Ascending aorta (tissue), 2 donors: ENCODE measurements around the gene CSF2RB. TPM values are rescaled to one million over a fixed set of nuclear protein-coding genes. Genes with fewer than 3 reads are reported as not detected.

ENCODE experiments used
- DNase-seq, 2 donors: peaks; one replicate each; pipeline ENCODE4 v3.0.0-alpha.2; 2019; ENCODE audit warnings: low spot score in 2 of 2
- H3K27ac ChIP-seq, 2 donors: fragments of 200-600 bp; sonication (generic); one replicate each; pipeline ENCODE4 v1.5.1; 2016 to 2017; ENCODE audit warnings: mild to moderate bottlenecking in 1 of 2
- H3K27me3 ChIP-seq: fragments of 200-600 bp; sonication (generic); one replicate; pipeline ENCODE4 v1.5.1; 2017
- H3K36me3 ChIP-seq, 2 donors: fragments of 200-600 bp; sonication (generic); one replicate each; pipeline ENCODE4 v1.5.1; 2016
- H3K4me1 ChIP-seq, 2 donors: fragments of 200-600 bp; sonication (generic); one replicate each; pipeline ENCODE4 v1.5.1; 2016 to 2017; ENCODE audit warnings: mild to moderate bottlenecking in 1 of 2
- H3K4me3 ChIP-seq, 2 donors: fragments of 200-600 bp; sonication (generic); one replicate each; pipeline ENCODE4 v1.5.1; 2016 to 2017; ENCODE audit warnings: mild to moderate bottlenecking in 1 of 2
- H3K9me3 ChIP-seq, 2 donors: fragments of 200-600 bp; sonication (generic); one replicate each; pipeline ENCODE4 v1.5.1; 2016
- intact Hi-C: fragments of 100-400 bp; cut with DNase I; formaldehyde crosslinking; loops from one replicate; pipeline ENCODE4 v1.15.1; 2023
- total RNA-seq: library from RNA; depleted of rRNA; stranded (reverse); fragments of >200 nt; gene quantifications from one replicate; pipeline ENCODE4 v1.1.0, GENCODE V29; 2016
- TF ChIP-seq, protein P1 (sequence below), 3 experiments: fragments of 200-600 bp in 2 of 3; fragments of 450-650 bp in 1 of 3; sonication (generic) in 2 of 3; IDR thresholded peaks; one replicate each; pipeline ENCODE4 v1.5.1; 2016 to 2019; ENCODE audit warnings: antibody characterized with exemption in 3 of 3, mild to moderate bottlenecking in 1 of 3, moderate library complexity in 1 of 3

CSF2RB gene
- total RNA-seq, 1 donor from 2014 or later: 6.0 TPM

DNA sequence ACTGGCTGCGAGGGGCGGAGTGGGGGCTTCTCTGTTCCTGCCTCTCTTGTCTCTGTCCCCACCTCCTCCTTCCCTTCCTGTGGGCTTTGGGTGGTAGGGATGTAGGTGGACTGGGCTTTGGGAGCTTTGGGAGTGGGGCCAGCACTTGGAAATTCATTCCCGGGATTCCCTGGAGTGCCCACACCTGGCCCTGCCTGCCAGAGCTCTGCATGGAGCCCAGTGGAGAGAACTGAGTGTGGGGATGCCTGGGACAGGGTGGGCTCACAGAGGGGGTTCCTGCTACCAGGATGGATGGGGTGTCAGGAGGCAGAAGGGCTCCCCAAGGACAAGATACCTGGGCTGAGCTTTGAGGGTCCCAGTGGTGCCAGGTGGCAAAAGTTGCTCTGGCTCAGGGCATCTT, 22.3 kb downstream of the CSF2RB start:
- H3K9me3 ChIP-seq: no peaks in the 10 kb centered on the region
- H3K4me1 ChIP-seq: no peaks in the 10 kb centered on the region
- no peak for DNase-seq
- TF ChIP-seq, protein P1, sequence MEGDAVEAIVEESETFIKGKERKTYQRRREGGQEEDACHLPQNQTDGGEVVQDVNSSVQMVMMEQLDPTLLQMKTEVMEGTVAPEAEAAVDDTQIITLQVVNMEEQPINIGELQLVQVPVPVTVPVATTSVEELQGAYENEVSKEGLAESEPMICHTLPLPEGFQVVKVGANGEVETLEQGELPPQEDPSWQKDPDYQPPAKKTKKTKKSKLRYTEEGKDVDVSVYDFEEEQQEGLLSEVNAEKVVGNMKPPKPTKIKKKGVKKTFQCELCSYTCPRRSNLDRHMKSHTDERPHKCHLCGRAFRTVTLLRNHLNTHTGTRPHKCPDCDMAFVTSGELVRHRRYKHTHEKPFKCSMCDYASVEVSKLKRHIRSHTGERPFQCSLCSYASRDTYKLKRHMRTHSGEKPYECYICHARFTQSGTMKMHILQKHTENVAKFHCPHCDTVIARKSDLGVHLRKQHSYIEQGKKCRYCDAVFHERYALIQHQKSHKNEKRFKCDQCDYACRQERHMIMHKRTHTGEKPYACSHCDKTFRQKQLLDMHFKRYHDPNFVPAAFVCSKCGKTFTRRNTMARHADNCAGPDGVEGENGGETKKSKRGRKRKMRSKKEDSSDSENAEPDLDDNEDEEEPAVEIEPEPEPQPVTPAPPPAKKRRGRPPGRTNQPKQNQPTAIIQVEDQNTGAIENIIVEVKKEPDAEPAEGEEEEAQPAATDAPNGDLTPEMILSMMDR (IDR thresholded peaks at IDR 0.05): no peak
- H3K36me3 ChIP-seq: no peaks in the 10 kb centered on the region
- no peak overlapping the region for H3K27ac ChIP-seq
- no peaks in the 10 kb centered on the region for H3K27me3 ChIP-seq
- H3K4me3 ChIP-seq: no peak overlapping the region
- intact Hi-C loops: no loop called here

DNA sequence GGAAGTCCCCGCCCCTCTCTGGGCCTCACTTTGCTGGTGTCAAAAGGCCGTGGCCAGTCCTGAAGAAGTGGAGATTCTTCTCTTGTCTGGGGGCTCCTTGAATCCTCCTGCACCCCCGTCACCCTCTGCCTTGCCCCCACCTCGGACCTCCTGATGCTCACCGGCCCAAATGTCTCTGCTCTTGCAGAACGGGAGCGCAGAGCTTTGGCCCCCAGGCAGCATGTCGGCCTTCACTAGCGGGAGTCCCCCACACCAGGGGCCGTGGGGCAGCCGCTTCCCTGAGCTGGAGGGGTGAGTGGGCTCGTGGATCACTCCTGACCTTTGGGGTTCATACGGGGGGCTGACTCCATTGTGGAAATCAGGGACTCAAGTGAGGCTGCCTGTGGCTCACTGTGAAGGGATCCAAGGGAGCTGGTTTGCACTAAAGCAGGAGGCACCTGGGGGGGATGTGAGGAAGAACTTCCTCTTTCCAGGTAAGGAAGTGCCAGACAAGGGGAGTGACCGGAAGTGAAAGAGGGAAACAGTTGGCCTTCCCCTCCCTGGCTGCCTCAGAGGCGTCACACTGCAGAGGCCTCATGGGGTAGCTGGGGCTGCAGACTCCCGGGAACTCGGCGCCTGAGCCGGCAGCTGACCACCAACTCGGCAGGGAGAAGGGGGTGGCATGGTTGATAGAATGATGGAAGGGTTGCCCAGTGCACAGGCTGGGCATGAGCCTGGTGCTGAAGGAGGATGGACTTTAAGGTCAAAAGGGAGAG, 23.1 kb downstream of the CSF2RB start:
- Histone ChIP-seq H3K36me3 (no peaks in the 10 kb centered on the region), H3K4me1 (no peaks in the 10 kb centered on the region), H3K9me3 (no peaks in the 10 kb centered on the region), H3K27me3 (no peaks in the 10 kb centered on the region), H3K27ac (no peak overlapping the region), H3K4me3 (no peak overlapping the region)
- intact Hi-C loops: no loop called here
- DNase-seq: no peak
- TF ChIP-seq, protein P1 (IDR thresholded peaks at IDR 0.05): no peak

DNA sequence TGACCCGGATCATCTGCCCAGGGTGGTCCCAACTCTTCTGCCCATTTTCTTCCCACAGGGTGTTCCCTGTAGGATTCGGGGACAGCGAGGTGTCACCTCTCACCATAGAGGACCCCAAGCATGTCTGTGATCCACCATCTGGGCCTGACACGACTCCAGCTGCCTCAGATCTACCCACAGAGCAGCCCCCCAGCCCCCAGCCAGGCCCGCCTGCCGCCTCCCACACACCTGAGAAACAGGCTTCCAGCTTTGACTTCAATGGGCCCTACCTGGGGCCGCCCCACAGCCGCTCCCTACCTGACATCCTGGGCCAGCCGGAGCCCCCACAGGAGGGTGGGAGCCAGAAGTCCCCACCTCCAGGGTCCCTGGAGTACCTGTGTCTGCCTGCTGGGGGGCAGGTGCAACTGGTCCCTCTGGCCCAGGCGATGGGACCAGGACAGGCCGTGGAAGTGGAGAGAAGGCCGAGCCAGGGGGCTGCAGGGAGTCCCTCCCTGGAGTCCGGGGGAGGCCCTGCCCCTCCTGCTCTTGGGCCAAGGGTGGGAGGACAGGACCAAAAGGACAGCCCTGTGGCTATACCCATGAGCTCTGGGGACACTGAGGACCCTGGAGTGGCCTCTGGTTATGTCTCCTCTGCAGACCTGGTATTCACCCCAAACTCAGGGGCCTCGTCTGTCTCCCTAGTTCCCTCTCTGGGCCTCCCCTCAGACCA, 24.0 kb downstream of the CSF2RB start:
- no peaks in the 10 kb centered on the region for H3K27me3 ChIP-seq
- intact Hi-C loops: no loop called here
- no peak for DNase-seq
- H3K36me3 ChIP-seq: no peaks in the 10 kb centered on the region
- H3K4me1 ChIP-seq: no peaks in the 10 kb centered on the region
- H3K27ac ChIP-seq: no peak overlapping the region
- no peaks in the 10 kb centered on the region for H3K9me3 ChIP-seq
- TF ChIP-seq, protein P1 (IDR thresholded peaks at IDR 0.05): no peak
- no peak overlapping the region for H3K4me3 ChIP-seq

DNA sequence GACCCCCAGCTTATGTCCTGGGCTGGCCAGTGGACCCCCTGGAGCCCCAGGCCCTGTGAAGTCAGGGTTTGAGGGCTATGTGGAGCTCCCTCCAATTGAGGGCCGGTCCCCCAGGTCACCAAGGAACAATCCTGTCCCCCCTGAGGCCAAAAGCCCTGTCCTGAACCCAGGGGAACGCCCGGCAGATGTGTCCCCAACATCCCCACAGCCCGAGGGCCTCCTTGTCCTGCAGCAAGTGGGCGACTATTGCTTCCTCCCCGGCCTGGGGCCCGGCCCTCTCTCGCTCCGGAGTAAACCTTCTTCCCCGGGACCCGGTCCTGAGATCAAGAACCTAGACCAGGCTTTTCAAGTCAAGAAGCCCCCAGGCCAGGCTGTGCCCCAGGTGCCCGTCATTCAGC, 24.6 kb downstream of the CSF2RB start:
- H3K9me3 ChIP-seq: no peaks in the 10 kb centered on the region
- no peaks in the 10 kb centered on the region for H3K27me3 ChIP-seq
- TF ChIP-seq, protein P1 (IDR thresholded peaks at IDR 0.05): no peak
- H3K4me3 ChIP-seq: no peak overlapping the region
- DNase-seq: no peak
- H3K4me1 ChIP-seq: no peaks in the 10 kb centered on the region
- H3K27ac ChIP-seq: no peak overlapping the region
- no peaks in the 10 kb centered on the region for H3K36me3 ChIP-seq
- intact Hi-C loops: no loop called here

DNA sequence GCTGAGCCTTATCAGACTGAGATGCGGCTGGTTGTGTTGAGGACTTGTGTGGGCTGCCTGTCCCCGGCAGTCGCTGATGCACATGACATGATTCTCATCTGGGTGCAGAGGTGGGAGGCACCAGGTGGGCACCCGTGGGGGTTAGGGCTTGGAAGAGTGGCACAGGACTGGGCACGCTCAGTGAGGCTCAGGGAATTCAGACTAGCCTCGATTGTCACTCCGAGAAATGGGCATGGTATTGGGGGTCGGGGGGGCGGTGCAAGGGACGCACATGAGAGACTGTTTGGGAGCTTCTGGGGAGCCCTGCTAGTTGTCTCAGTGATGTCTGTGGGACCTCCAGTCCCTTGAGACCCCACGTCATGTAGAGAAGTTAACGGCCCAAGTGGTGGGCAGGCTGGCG, 25.5 kb downstream of the CSF2RB start:
- Histone ChIP-seq H3K27ac (no peak overlapping the region), H3K4me1 (no peaks in the 10 kb centered on the region), H3K27me3 (no peaks in the 10 kb centered on the region), H3K4me3 (no peak overlapping the region), H3K36me3 (no peaks in the 10 kb centered on the region), H3K9me3 (no peaks in the 10 kb centered on the region)
- intact Hi-C loops: no loop called here
- DNase-seq: no peak
- TF ChIP-seq, protein P1 (IDR thresholded peaks at IDR 0.05): no peak
